ENCODE results near the gene ZFAND6. TPM values are rescaled to one million over a fixed set of nuclear protein-coding genes. Genes with fewer than 3 reads are reported as not detected.
A peak's percentile ranks its signal among the peaks of the same experiment; 100 is the strongest.
"Not testable (repeated sequence)": the region's sequence is repeated elsewhere in the genome, so short reads cannot be mapped to it uniquely, and the experiment has no call there.

The ZFAND6 gene
- 57.6 and 59.5 TPM in 2 replicates for total RNA-seq (2022)
- percentile 93 among the genes with signal in this experiment for Bru-seq, nascent RNA
- BruChase-seq, experiment 1, labeled RNA remaining after a 6-hour chase = percentile 92 among the genes with signal in this experiment
- BruChase-seq, experiment 2, labeled RNA remaining after a 2-hour chase = percentile 92 among the genes with signal in this experiment
- long read RNA-seq, transcript ZFAND6-213 (6 exons, 1,446 nt) = minor isoform, 5 of 250 reads
- long read RNA-seq, transcript ZFAND6-220 (6 exons, 891 nt) = major isoform, 135 of 250 reads
- long read RNA-seq, transcript ZFAND6-201 (7 exons, 1,814 nt) = minor isoform, 18 of 250 reads
- long read RNA-seq, partial matches to known transcripts = 13 of 250 reads
- long read RNA-seq, other reads (novel, unspliced or antisense) = 78 of 250 reads

DNA sequence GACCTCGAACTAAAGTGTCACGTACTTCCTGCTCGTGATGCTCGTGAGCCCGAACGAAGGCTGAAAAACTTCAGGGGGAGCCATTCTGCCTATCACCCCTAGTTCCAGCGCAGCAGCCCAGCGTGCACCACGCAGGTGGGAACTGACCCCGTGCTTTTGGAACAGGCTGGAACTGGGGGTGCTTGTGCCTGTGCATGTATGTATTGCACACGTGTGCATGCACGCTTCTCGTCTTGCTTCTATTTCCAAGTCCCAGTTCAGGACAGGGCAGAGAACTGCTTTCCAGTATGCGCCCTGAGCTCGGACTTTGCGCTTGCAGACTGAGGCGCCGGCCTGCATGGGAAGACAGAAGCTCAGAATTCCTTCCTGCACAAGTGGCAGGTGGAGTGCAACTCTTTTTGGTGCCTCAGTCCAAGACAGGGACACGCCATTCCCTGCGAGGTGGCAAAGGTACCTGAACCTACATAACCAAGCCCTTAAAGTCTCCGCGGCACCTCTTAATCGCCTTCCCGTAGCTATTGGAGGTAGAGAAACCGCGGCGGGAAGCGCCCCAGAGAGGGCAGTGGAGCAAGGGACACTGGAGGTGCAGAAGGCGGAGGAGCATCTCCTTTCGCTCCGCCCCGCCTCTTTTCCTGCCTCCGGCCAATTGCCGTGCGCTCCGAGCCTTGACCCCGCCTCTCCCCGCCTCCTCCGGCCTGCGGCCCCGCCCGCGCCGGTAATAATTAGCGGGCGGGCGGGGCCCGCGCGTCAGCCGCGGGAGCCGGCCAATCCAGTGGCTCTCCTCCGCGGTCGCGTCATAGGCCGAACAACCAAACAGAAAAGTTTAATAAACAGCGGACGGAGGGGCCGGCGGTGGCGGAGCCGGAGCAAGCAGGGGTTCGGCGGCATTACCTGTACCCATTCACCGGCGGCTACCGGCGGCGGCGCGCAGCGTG, at the start of gene ZFAND6:
Gene ZFAND6 (plus strand): TSS at position 826 of the 935 bp plus-strand sequence. CDS start 60,669 bp downstream, outside the sequence.
- H3K36me3 Mint-ChIP-seq (ENCODE audit: insufficient read depth, unreplicated experiment) = no peaks in the 10 kb centered on the region
- intact Hi-C loops (cut with micrococcal nuclease) = loop anchor here (1.0 to 5.0 kb wide), 2 partner anchors 26 to 162 kb away; partner anchors contain the start of gene MTHFS
- TF ChIP-seq, protein P1, sequence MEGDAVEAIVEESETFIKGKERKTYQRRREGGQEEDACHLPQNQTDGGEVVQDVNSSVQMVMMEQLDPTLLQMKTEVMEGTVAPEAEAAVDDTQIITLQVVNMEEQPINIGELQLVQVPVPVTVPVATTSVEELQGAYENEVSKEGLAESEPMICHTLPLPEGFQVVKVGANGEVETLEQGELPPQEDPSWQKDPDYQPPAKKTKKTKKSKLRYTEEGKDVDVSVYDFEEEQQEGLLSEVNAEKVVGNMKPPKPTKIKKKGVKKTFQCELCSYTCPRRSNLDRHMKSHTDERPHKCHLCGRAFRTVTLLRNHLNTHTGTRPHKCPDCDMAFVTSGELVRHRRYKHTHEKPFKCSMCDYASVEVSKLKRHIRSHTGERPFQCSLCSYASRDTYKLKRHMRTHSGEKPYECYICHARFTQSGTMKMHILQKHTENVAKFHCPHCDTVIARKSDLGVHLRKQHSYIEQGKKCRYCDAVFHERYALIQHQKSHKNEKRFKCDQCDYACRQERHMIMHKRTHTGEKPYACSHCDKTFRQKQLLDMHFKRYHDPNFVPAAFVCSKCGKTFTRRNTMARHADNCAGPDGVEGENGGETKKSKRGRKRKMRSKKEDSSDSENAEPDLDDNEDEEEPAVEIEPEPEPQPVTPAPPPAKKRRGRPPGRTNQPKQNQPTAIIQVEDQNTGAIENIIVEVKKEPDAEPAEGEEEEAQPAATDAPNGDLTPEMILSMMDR (IDR thresholded peaks at IDR 0.05; ENCODE audit: unreplicated experiment) = no peak
- H3K4me3 Mint-ChIP-seq (ENCODE audit: unreplicated experiment) = peak within 1 kb of the TSS; percentile 87
- H3K27me3 Mint-ChIP-seq (ENCODE audit: insufficient read depth, unreplicated experiment) = no peaks in the 10 kb centered on the region
- TSS peak; percentile 53 for BruUV-seq (replicated peaks)
- peaks cover 16% of the 10 kb centered on the region for H3K4me1 Mint-ChIP-seq (ENCODE audit: insufficient read depth, unreplicated experiment)
- POLR2A ChIA-PET = interaction anchor here (0.7 to 6.0 kb wide), 26 partner anchors 9 to 289 kb away, joined by 3 to 174 read pairs (median 5); partner anchors contain the start of genes FAH and MTHFS
- CTCF ChIA-PET = interaction anchor here (0.7 to 2.9 kb wide), 5 partner anchors 103 to 724 kb away, joined by 3 to 13 read pairs (median 3); no protein-coding TSS in a partner anchor
- peak within 1 kb of the TSS; percentile 84 for H3K27ac Mint-ChIP-seq (ENCODE audit: low read depth, unreplicated experiment)
- peak; percentile 95 for DNase-seq (ENCODE audit: unreplicated experiment)
- no peaks in the 10 kb centered on the region for H3K9me3 Mint-ChIP-seq (ENCODE audit: unreplicated experiment)

DNA sequence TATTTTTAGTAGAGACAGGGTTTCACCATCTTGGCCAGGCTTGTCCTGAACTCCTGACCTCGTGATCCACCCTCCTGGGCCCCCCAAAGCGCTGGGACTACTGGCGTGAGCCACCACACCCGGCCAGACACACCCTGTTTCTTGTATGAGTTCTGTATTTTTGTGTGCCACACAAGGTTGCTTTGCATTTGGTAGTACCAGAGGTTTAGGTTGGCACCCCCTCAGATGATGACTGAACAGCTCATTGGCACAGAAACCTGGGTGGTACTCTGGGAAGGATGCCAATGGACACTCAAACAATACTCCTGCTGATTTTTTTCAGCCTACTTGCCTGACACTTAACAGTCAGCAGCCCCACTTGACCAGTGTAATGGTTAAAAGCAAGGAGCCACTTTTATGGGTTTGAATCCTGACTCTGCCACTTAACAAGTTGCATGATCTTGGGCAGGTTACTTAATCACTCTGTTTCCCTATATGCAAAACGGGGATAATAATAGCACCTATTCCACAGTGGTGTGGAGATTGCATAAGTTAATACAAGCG, 49.3 kb upstream of the ZFAND6 start:
- POLR2A ChIA-PET = interaction anchor here (1.3 to 1.6 kb wide), 3 partner anchors 13 to 62 kb away, joined by 3 to 5 read pairs (median 3); no protein-coding TSS in a partner anchor
- peak overlapping the region; percentile 75 for H3K27ac Mint-ChIP-seq (ENCODE audit: low read depth, unreplicated experiment)
- DNase-seq (ENCODE audit: unreplicated experiment) = peak; percentile 92

DNA sequence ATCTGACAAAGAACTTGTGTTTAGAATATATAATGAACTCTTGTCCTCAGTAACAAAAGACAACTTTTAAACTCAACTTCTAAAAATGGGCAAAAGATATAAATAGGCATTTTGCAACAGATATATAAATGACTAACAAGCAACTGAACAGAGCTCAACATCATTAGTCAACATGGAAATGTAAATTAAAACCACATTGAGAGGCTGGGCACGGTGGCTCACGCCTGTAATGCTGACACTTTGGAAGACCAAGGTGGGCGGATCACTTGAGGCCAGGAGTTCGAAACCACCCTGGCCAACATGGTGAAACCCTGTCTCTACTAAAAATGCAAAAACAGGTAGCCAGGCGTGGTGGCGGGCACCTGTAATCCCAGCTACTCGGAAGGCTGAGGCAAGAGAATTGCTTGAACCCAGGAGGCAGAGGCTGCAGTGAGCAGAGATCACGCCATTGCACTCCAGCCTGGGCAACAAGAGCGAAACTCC, 48.4 kb upstream of the ZFAND6 start:
- DNase-seq (ENCODE audit: unreplicated experiment) = peak; percentile 68
- ChIA-PET POLR2A (interaction anchor here (0.6 to 0.7 kb wide), 2 partner anchors 20 to 114 kb away, joined by 3 to 4 read pairs; no protein-coding TSS in a partner anchor), CTCF (interaction anchor here (1.5 kb wide), 1 partner anchor 18 kb away, joined by 3 read pairs; no protein-coding TSS in a partner anchor)
- H3K4me3 Mint-ChIP-seq (ENCODE audit: unreplicated experiment); intact Hi-C loops (cut with micrococcal nuclease); H3K27me3 Mint-ChIP-seq (ENCODE audit: insufficient read depth, unreplicated experiment); H3K9me3 Mint-ChIP-seq (ENCODE audit: unreplicated experiment); H3K36me3 Mint-ChIP-seq (ENCODE audit: insufficient read depth, unreplicated experiment); BruUV-seq (replicated peaks): not testable (repeated sequence)
- H3K27ac Mint-ChIP-seq (ENCODE audit: low read depth, unreplicated experiment) = peak overlapping the region; percentile 75
- peaks cover 11% of the 10 kb centered on the region for H3K4me1 Mint-ChIP-seq (ENCODE audit: insufficient read depth, unreplicated experiment)

More for the DNA sequence above, 49.3 kb upstream of the ZFAND6 start:
- CTCF ChIA-PET = no interaction called here
- intact Hi-C loops (cut with micrococcal nuclease) = no loop called here
- Mint-ChIP-seq H3K4me3 (ENCODE audit: unreplicated experiment) (no peak overlapping the region), H3K9me3 (ENCODE audit: unreplicated experiment) (peaks cover 6% of the 10 kb centered on the region), H3K4me1 (ENCODE audit: insufficient read depth, unreplicated experiment) (peaks cover 11% of the 10 kb centered on the region), H3K27me3 (ENCODE audit: insufficient read depth, unreplicated experiment) (no peaks in the 10 kb centered on the region), H3K36me3 (ENCODE audit: insufficient read depth, unreplicated experiment) (no peaks in the 10 kb centered on the region)
- no TSS peak for BruUV-seq (replicated peaks)
- TF ChIP-seq, protein P1 (IDR thresholded peaks at IDR 0.05; ENCODE audit: unreplicated experiment) = no peak

DNA sequence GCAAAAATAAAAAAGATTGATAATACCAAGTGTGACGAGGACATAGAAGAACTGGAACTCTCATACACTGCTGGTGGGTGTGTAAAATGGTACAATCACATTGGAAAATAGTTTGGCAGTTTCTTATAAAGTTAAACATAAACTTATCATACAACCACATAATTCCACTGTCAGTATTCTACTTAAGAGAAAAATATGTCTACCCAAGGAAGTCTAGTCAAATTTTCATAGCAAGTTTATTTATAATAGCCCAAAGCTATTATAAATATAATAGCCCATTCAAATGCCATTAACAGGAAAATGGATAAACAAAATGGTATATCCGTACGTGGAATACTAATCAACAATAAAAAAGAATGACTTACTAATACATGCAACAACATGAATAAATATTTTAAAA, 47.9 kb upstream of the ZFAND6 start:
- POLR2A ChIA-PET = interaction anchor here (0.6 to 1.1 kb wide), 2 partner anchors 20 to 52 kb away, joined by 3 to 4 read pairs; no protein-coding TSS in a partner anchor
- H3K27me3 Mint-ChIP-seq (ENCODE audit: insufficient read depth, unreplicated experiment) = no peaks in the 10 kb centered on the region

More for the DNA sequence above, 47.9 kb upstream of the ZFAND6 start:
- no peak overlapping the region for H3K27ac Mint-ChIP-seq (ENCODE audit: low read depth, unreplicated experiment)
- no peak overlapping the region for H3K4me3 Mint-ChIP-seq (ENCODE audit: unreplicated experiment)
- peaks cover 11% of the 10 kb centered on the region for H3K4me1 Mint-ChIP-seq (ENCODE audit: insufficient read depth, unreplicated experiment)
- H3K36me3 Mint-ChIP-seq (ENCODE audit: insufficient read depth, unreplicated experiment) = no peaks in the 10 kb centered on the region
- H3K9me3 Mint-ChIP-seq (ENCODE audit: unreplicated experiment) = peaks cover 6% of the 10 kb centered on the region
- no TSS peak for BruUV-seq (replicated peaks)
- no peak for DNase-seq (ENCODE audit: unreplicated experiment)
- TF ChIP-seq, protein P1 (IDR thresholded peaks at IDR 0.05; ENCODE audit: unreplicated experiment) = no peak
- intact Hi-C loops (cut with micrococcal nuclease) = no loop called here
- CTCF ChIA-PET = interaction anchor here (1.5 kb wide), 1 partner anchor 19 kb away, joined by 3 read pairs; no protein-coding TSS in a partner anchor

Data from MCF 10A (cell line).